HEK293T (cell line): ENCODE data around the gene CNBP.

Experiments
- ARNT ChIP-seq: fragments of 450-650 bp; IDR thresholded peaks from 2 replicates; pipeline ENCODE4 v1.6.1; 2017; ENCODE audit warnings: mild to moderate bottlenecking
- BHLHE40 ChIP-seq: fragments of 450-650 bp; IDR thresholded peaks from 2 replicates; pipeline ENCODE4 v1.6.1; 2016; ENCODE audit warnings: mild to moderate bottlenecking, moderate library complexity, borderline replicate concordance
- CTBP1 ChIP-seq: fragments of 450-650 bp; IDR thresholded peaks from 2 replicates; pipeline ENCODE4 v1.6.1; 2016; ENCODE audit warnings: borderline replicate concordance
- ELF4 ChIP-seq: fragments of 450-650 bp; IDR thresholded peaks from 2 replicates; pipeline ENCODE4 v1.6.1; 2017; ENCODE audit warnings: antibody characterized with exemption
- FOXK2 ChIP-seq: fragments of 450-650 bp; IDR thresholded peaks from 2 replicates; pipeline ENCODE4 v1.6.1; 2016; ENCODE audit warnings: mild to moderate bottlenecking
- FOXM1 ChIP-seq: fragments of 450-650 bp; IDR thresholded peaks from 2 replicates; pipeline ENCODE4 v1.6.1; 2017; ENCODE audit warnings: mild to moderate bottlenecking, borderline replicate concordance
- HDGF ChIP-seq: fragments of 450-650 bp; IDR thresholded peaks from 2 replicates; pipeline ENCODE4 v1.6.1; 2017; ENCODE audit warnings: antibody characterized with exemption, borderline replicate concordance
- L3MBTL2 ChIP-seq: fragments of 450-650 bp; conservative IDR thresholded peaks from 2 replicates; pipeline ENCODE4 v1.6.1; 2016; ENCODE audit warnings: mild to moderate bottlenecking
- NFRKB ChIP-seq: fragments of 450-650 bp; IDR thresholded peaks from 2 replicates; pipeline ENCODE4 v1.6.1; 2016; ENCODE audit warnings: mild to moderate bottlenecking, moderate library complexity
- SP1 ChIP-seq: fragments of 450-650 bp; IDR thresholded peaks from 2 replicates; pipeline ENCODE4 v1.6.1; 2017
- SUZ12 ChIP-seq: fragments of 450-650 bp; IDR thresholded peaks from 2 replicates; pipeline ENCODE4 v1.6.1; 2016; ENCODE audit warnings: mild to moderate bottlenecking
- TARDBP ChIP-seq: fragments of 450-650 bp; IDR thresholded peaks from 2 replicates; pipeline ENCODE4 v1.6.1; 2016
- ZNF384 ChIP-seq: fragments of 450-650 bp; IDR thresholded peaks from 2 replicates; pipeline ENCODE4 v1.6.1; 2016
- TF ChIP-seq, protein P1 (sequence below): fragments of 450-650 bp; IDR thresholded peaks from 2 replicates; pipeline ENCODE4 v1.6.1; 2016

DNA sequence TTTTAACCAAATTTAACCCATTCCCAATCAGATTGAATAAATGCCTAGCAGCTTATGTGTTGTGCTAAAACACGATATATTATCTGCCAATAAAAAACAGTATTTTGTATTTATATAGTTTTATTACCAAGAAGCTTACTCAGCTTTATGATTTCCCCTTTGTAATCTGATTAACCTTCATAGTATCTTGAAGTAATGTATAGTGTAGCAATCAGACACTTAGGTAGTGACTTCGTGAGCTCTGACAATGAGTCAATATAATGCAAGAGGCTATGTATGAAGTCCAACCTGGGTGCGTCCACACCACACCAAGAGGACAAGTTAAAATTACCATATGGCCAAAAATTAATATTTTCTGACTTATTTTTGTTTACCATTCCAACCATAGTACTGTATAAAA, 2.1 kb upstream of the CNBP start:
- TF ChIP-seq ELF4, result no peak
- TF ChIP-seq HDGF, result no peak
- TF ChIP-seq SUZ12, result no peak
- TF ChIP-seq, protein P1, sequence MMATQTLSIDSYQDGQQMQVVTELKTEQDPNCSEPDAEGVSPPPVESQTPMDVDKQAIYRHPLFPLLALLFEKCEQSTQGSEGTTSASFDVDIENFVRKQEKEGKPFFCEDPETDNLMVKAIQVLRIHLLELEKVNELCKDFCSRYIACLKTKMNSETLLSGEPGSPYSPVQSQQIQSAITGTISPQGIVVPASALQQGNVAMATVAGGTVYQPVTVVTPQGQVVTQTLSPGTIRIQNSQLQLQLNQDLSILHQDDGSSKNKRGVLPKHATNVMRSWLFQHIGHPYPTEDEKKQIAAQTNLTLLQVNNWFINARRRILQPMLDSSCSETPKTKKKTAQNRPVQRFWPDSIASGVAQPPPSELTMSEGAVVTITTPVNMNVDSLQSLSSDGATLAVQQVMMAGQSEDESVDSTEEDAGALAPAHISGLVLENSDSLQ, result no peak
- TF ChIP-seq FOXK2, result no peak
- TF ChIP-seq TARDBP, result no peak
- no peak for TF ChIP-seq ZNF384
- no peak for TF ChIP-seq FOXM1
- TF ChIP-seq SP1, result no peak
- TF ChIP-seq BHLHE40, result no peak
- TF ChIP-seq L3MBTL2, result no peak
- no peak for TF ChIP-seq CTBP1
- TF ChIP-seq NFRKB, result no peak
- no peak for TF ChIP-seq ARNT
